Stimulated activated CD4-positive, alpha-beta T cell treated with anti-CD3 and anti-CD28 coated beads, Interleukin-12 subunit alpha, Interleukin-12 subunit beta, amount 100 ng/mL, for 24 hours (primary cell): ENCODE data around the gene FNBP1.

ENCODE experiments used
- DNase-seq, 2 experiments: peaks; one replicate each; pipeline ENCODE4 v3.0.0-alpha.2; 2020; ENCODE audit warnings: low read depth in 2 of 2

The FNBP1 gene

DNA sequence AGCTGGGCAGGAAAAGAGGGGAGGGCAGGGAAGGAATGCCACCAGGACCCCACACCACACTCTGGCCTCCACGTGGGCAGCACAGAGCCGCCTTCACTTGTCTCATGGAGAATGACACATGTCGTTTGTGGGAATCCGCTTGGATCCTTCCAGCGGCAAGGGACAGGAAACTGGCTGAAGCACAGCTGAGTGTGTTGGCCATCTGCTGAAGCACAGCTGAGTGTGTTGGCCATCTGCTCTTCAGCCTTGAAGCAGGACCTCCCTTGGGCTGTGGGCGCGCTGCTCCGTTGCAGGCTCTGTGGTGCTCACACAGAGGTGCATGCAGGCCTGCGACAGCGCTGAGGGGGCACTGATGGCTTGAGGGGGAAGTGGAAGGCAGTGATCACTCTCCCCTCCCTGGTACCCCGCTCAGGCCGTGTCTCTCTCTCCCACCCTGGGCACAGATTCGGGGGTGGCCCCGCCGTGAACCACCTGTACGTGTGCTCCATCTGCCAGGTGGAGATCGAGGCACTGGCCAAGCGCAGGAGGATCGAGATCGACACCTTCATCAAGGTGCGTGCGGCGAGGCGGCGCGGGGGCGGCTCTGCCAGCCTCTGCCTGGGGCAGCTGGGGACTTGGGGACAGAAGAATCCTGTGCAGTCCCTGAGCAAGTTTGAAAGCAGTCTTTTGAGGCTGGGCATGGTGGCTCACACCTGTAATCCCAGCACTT lies 167.1 kb downstream of the FNBP1 start:
- no peak for DNase-seq

DNA sequence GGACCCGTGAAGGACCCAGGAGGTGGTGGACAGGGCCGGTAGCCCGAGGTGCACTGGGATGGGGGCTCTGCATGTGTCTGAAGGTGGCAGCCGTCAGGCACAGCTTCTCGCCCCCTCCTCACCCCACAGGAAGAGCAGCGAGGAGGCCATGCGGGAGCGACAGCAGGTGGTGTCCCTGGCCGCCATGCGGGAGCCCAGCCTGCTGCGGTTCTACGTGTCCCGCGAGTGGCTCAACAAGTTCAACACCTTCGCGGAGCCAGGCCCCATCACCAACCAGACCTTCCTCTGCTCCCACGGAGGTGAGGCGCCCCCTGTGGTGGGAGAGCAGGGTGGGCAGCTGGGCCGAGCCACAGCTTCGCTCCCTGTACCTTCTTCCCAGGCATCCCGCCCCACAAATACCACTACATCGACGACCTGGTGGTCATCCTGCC lies 167.8 kb downstream of the FNBP1 start:
- DNase-seq: no peak

DNA sequence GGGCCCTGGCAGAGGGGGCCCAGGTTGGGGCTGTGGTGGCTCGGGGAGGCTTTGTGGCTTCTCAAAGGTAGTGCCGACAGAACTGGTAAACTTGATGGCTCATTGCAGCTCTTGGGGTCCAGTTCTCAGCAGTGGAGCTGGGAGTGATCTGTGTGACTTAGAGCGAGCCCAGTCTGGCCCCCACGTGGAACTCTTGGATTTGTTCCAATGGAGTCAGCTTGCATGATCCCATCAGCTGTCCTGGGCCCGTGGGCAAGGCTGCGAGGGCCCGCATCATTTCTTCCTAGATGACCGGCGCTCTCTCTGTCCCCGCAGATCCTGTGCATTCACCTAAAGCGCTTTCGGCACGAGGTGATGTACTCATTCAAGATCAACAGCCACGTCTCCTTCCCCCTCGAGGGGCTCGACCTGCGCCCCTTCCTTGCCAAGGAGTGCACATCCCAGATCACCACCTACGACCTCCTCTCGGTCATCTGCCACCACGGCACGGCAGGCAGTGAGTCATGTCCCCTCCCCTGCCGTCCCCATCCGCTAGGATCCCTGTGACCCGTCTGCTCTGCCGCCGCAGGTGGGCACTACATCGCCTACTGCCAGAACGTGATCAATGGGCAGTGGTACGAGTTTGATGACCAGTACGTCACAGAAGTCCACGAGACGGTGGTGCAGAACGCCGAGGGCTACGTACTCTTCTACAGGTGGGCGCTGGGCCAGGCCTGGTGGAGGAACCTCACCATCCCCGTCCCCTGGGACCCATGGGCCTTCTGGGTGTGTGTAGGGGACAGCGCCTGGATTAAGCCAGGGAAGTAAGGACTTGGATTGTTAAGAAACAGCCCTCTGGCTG lies 168.5 kb downstream of the FNBP1 start:
- DNase-seq: no peak

DNA sequence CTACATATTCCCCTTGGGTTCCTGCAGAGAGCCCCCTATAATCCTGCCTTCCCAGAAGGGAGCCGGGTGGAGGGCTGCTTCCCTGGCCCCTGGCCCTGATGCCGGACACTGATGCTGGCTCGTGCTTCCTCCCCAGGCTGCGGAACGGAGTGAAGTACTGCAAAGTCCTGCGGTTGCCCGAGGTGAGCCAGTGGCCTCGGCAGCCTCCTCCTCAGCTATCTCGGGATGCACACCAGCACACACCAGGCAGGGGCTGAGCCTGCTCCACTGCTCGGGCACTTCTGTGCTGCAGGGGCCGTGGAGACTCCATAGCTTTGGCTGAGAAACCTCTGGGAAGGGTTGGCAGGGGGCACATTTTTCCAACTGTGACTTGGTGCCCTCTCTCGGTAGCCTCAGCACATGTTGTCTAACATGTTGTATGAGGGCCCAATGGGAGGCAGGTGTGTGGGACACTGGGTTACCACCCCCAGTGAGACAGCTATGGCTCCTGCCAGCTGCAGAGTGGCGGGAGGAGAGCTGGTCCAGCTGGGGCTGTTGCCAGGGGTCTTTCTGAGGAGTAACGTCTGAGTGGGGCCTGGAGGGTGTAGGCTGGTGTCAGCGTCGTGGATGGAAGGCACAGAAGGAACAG lies 169.3 kb downstream of the FNBP1 start:
- DNase-seq: no peak

DNA sequence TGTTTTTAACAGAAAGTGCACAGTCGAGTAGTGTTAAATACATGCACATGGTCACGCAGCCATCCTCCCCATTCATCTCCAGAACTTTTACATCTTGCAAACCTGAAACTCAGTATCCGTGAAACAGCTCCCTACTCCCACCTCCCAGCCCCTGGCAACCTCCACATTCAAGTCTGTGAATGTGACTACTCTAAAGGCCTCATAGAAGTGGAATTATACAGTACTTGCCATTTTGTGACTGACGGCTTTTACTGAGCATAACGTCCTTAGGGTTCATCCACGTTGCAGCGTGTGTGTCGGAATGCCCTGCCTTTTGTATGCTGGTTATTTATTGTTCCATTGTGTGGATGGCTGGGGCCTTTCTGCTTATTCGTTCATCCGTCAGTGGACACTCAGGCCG lies 171.9 kb downstream of the FNBP1 start:
- DNase-seq: no peak

DNA sequence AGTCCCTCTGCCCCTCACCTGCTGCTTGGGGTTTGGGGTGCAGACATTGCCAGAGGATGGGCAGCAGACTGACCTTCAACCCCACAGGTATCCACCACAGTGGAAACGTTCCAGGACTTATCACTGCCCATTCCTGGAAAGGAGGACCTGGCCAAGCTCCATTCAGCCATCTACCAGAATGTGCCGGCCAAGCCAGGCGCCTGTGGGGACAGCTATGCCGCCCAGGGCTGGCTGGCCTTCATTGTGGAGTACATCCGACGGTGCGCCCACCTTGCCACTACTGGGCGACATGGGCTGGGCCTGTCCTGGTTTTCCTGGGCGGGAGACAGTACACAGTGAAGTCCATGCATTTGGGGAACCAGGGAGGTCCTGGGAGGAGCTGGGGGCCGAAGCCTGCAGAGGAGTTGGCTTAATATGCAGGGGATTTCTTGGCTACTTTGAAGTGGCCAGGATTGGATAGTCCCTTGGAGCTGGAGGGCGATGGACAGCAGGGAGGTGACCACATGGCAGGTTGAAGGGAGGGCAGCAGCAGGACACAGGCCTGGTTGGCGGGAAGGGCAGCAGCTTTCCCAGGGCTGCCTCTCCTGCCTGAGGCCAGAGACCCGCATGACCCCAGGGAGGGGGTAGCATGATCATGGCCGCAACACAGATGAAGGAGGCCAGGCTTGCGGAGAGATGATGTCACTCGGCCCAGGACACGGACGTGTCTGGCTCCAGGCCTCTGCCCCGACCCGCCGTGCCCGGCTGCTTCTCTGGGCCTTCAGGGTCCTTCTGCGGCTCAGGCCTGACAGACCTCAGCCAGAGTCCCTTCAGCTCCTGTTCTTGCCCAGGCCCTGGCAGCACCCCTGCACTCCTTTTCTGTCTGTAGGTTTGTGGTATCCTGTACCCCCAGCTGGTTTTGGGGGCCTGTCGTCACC lies 173.1 kb downstream of the FNBP1 start:
- DNase-seq: no peak

DNA sequence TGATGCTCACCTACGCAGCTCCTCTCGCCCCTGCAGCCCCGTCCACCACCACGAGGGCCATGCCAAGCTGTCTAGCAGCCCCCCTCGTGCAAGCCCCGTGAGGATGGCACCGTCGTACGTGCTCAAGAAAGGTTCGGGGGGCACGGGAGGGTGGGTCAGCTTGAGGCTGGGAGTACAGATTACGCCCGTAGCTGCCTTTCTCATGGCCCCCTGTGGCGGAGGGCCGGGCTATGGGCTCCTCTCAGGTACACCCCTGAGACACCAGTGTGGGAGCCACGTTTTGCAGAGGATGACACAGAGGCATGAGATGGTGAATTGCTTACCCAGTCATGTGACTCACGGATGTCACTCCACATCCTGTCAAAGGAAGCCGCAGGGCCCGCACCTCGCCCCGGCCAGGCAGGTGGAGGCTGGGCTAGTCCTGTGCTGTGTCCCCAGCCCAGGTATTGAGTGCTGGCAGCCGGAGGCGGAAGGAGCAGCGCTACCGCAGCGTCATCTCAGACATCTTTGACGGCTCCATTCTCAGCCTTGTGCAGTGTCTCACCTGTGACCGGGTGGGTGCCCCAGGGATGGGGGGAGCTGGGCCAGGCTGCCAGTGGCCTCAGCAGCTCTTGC lies 174.0 kb downstream of the FNBP1 start:
- peak; percentile 72 to 73 for DNase-seq

DNA sequence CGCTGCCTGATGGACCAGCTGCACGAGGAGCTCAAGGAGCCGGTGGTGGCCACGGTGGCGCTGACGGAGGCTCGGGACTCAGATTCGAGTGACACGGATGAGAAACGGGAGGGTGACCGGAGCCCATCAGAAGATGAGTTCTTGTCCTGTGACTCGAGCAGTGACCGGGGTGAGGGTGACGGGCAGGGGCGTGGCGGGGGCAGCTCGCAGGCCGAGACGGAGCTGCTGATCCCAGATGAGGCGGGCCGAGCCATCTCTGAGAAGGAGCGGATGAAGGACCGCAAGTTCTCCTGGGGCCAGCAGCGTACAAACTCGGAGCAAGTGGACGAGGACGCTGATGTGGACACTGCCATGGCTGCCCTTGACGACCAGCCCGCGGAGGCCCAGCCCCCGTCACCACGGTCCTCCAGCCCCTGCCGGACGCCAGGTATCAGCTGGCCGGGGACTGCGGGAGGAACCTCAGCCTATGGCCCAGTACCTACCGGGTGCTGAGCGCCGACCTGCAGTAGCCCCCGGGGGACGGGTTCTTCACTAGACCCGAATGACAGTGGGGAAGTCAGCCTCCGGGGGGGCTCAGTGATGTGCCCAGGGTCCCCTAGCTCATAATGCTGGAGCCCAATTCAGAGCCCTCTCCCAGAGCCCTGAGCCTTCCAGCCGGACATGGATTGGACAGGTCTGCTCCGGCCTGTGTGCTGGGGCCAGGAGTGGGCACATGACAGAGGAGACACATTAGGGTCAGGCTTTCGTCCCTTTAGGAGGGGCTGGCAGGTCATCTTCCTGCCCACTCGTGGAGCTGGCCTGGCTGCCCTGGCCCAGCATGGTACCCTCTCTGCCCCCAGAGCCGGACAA lies 174.7 kb downstream of the FNBP1 start:
- no peak for DNase-seq

DNA sequence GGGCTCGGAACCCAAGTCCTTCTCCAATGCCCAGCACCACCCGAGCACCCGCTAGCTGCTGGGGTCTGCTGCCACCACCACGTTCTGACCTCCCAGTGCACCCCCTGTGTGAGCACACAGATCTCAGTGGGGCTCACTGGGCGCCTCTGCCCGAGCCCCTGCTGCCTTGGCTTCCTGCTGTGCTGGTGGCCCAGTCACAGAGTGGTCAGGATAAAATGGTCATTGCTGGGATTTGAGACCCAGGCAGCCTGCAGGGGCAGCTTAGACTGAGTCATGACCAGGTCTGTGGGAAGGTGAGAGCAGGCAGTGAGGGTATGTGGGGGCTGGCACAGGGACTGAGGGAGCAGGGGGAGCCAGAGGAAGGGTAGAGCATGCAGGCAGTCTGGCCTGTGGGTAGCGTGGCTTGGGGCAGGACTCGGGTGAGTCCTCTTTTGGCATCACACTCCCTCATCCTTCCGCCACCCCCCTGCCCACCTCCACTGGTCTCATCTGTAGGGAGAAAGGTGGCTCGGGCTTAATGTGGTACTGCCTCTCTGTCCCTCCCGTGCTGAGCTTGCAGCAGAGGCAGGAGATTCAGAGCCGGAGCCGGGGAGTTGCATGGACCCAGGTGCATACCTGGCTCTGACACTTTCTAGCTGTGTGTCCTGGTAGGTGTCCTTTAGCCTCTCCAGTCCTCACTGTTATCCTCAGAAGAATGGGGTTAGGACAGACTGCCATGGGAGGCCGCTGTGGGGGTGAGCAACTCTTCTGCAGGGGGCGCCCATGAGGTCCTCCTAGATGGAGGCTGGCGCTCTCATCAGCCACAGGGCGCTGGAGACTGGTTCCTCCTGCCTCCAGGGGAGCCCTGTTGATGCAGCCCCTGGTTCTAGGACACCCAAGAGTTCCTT lies 175.6 kb downstream of the FNBP1 start:
- no peak for DNase-seq

DNA sequence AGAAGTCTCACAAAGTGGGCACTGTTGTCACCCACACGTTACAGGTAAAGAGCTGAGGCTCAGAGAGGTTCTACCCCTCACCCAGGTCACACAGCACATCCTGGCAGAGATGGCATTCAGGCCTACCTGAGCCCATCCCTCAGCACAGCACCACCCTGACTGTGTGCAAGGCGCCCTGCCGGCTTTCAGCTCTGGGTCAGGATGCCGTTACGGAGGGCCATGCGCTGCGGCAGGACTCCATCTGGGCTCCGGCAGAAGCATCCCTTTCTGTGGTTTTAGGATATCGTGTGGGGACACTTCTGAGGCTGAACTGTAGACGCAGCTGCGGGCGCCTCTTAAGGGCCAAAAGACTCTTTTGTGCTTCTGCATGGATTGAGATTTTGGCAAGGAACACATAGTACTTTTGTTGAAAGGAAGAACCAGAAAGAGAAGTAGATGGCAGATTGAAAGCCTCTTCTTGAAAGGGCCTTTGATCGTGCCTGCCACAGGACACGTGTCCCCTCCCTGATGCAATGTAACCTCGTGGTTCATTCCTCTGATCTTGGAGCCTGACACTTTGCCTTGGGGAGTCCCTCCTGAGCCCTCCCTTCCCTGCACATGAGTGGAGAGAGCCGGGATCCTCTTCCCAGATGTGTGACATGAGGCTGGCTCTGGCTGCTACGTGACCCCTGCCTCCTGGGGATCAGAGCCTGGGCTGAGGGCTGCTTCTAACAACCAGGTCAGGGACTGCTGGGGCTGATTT lies 176.4 kb downstream of the FNBP1 start:
- DNase-seq: no peak

DNA sequence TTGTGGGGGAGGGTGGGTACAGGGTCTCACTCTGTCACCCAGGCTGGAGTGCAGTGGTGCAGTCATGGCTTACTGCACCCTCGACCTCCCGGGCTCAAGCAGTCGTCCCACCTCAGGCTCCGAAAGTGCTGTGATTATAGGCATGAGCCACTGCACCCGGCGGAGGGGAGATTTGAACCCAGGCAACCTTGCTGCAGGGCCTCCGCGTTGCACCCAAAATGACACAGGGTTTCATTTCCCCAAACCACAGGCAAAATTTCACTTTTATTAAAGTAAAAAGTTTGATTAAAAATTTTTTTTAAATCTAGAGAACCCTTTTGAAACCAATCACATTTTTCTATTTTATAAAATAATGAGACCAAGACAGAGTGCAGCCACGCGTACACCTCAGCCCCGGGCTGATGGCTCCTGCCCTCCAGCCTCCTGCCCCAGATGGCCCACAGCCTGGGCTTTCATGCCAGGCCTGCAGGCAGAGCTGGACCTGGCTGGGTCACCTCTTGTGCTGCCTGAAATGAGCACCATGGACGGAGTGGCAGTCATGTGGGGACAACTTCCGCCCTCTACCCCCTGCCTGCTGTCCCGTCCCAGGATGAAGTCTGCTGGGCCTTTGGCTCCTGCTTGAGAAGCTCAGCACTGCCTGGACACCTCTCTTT lies 177.2 kb downstream of the FNBP1 start:
- no peak for DNase-seq

DNA sequence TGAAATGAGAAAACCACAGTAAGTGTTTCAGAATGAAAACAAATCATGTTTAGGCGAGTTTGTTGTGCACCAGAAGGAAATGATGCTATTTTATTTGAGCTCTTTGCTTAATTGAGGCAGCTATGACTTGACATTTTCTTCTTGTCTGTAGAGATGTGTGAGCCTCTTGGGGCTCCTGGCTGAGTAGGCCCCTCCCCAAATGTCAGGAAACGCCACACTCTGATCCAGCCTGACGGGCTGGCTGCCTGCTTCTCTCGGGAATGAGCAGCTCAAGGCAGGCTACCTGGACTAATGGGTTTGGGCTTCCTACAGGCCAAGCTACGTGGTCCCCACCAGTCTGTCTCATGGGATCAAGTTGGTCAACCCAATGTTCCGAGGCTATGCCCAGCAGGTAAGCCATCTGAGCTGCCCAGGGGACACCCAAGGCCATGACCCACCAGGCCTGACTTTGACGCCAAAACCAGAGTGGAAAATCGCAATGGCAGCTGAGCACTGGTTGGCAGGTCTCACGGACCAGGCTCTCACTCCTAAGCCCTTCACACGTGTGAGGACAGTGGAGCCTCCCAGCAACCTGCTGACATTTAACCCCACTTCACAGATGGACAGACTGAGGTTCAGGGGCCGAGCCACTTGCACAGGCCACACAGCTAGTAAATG lies 177.9 kb downstream of the FNBP1 start:
- no peak for DNase-seq

DNA sequence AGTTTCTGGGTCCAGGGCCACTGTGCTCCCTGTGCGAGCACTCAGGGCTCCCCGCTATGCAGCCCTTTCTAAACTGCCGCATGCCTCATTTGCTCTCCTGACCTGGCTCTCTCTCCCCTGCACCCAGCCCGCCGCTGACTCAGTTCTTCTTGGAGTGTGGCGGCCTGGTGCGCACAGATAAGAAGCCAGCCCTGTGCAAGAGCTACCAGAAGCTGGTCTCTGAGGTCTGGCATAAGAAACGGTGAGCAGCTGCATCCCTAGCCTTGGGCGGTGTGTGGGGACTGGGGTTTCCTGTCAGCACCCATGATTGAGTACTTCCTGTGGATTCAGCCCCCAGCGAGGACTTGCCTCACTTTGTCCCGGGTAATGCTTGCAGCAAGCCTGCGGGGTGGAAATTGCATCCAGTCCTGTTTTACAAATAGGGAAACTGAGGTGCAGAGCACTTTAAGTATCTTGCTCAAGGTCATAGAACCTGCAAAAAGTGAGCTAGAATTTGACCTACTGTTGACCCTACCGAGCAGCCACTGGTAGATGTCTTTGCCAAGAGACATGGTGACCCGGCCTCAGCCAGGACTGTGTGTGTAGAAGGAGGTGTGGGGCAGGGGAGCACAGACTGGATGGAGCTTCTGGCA lies 179.8 kb downstream of the FNBP1 start:
- DNase-seq: peak in 1 of 2 experiments; percentile 57

DNA sequence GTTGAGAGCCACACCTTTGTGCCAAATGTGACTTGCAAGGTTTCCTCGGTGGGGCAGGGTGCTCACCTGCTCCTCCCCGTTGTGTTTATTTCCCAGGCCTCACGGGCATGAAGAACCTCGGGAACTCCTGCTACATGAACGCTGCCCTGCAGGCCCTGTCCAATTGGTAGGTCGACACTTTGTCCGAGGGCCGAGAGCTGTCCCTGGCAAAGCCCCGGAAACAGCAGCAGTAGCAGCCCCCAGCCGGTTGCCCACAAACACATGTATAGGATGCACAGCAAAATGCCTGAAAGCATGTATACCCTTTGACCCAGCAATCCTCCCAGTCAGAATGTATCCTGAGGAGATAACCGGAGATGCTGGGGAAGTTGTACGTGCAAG lies 181.6 kb downstream of the FNBP1 start:
- no peak for DNase-seq

DNA sequence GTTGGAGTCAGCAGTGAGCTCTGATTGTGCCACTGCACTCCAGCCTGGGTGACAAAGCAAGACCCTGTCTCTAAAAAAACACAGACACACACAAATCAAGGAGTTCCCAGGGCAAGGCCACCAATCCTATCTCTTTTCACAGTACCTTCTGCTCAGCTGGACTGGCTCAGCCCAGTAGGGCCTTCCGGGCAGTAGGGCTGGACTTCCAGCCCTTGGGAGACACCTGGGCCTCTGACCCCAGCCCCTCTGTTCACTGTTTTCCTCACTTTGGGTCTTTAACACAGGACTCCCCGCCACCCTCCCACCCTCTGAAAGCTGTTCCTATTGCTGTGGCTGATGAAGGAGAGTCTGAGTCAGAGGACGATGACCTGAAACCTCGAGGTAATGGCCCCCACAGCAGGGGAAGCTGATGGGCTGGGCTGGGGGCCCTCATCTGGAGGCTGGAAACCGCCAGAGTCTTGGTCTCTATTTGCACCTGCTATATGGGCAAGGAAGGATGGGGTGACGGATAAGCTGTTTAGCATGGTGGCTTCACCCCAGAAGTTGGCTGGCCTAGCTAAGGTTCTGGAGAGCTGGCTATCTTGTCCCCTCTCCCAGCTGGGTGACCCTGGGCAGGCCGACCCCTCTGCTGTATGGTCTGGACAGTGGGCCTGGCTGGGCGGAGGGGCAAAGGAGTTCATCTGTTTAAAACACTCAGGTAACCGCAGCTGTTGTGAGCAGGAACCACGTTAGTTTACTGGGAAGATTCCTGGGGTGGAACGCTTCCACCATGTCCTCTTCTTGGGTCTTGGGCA lies 182.1 kb downstream of the FNBP1 start:
- DNase-seq: no peak
